AG04449 (cell line): ENCODE results near the gene VIPR2.

Source experiments
- CTCF ChIA-PET: fragments of 350-600 bp; formaldehyde crosslinking; extraction: SDS; loops from one replicate; lab custom pipeline; 2021; ENCODE audit warnings: antibody characterized with exemption; lab: Yijun Ruan, JAX
- POLR2A ChIA-PET: fragments of 400-600, 350-600 bp; formaldehyde crosslinking; extraction: SDS; loops from one replicate; lab custom pipeline; 2020; ENCODE audit warnings: antibody characterized with exemption, inconsistent platforms; lab: Yijun Ruan, JAX
- DNase-seq: peaks from one replicate; pipeline ENCODE4 v3.0.0-alpha.2; 2010; ENCODE audit warnings: low read depth, low spot score
- H3K4me3 ChIP-seq: 2 replicates; pipeline ENCODE4 v1.5.1; 2011; ENCODE audit warnings: low read depth, mild to moderate bottlenecking, control low read depth, low read length
- TF ChIP-seq, protein P1 (sequence below): IDR thresholded peaks from one replicate; pipeline ENCODE4 v1.5.1; 2011; ENCODE audit warnings: mild to moderate bottlenecking, moderate library complexity, low read length, control low read depth, inconsistent platforms; ENCODE audit not compliant: insufficient read depth; ENCODE audit errors: missing control alignments

The VIPR2 gene

DNA sequence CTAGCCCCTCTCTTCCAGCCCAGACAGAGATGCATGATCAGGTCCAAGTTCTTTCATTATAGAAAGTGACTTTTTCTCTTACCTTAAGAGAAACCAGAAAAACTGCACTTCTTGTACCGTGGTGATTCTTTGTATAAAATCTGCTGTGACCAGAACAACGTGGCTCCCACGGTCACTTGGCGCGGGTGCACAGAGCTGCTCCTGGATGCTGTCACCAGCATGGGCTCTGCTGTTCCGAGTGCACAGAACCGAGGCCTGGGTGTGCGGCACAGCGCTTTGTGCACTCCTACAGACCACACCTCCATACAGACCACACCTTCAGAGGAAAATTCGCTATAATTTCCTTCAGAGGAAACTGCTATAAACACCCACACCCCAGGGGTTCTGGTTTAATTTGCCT is 26.0 kb downstream of the VIPR2 start:
- H3K4me3 ChIP-seq = no peak overlapping the region
- ChIA-PET CTCF (no interaction called here), POLR2A (no interaction called here)
- no peak for DNase-seq
- TF ChIP-seq, protein P1, sequence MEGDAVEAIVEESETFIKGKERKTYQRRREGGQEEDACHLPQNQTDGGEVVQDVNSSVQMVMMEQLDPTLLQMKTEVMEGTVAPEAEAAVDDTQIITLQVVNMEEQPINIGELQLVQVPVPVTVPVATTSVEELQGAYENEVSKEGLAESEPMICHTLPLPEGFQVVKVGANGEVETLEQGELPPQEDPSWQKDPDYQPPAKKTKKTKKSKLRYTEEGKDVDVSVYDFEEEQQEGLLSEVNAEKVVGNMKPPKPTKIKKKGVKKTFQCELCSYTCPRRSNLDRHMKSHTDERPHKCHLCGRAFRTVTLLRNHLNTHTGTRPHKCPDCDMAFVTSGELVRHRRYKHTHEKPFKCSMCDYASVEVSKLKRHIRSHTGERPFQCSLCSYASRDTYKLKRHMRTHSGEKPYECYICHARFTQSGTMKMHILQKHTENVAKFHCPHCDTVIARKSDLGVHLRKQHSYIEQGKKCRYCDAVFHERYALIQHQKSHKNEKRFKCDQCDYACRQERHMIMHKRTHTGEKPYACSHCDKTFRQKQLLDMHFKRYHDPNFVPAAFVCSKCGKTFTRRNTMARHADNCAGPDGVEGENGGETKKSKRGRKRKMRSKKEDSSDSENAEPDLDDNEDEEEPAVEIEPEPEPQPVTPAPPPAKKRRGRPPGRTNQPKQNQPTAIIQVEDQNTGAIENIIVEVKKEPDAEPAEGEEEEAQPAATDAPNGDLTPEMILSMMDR = no peak

DNA sequence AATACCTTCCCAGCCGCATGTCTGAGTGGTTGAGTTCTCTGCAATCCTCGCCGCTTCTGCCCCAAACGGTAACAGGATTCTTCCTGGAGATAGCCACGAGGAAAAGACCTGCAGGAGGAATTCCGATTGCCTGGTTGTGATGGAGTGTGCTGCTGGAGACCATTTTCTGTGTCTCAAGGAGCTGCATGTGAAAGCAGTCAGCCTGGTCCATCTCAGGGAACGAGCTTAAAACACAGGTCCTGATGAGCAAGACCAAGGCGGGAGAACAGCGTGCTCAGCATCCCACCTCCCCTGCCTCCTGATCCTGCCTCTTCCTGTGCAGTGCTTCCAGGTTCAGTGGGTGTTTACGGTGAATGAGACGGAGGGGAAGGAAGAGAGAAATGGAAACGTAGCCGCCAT is 26.5 kb downstream of the VIPR2 start:
- CTCF ChIA-PET = no interaction called here
- TF ChIP-seq, protein P1 = no peak
- POLR2A ChIA-PET = no interaction called here
- H3K4me3 ChIP-seq = no peak overlapping the region
- no peak for DNase-seq

DNA sequence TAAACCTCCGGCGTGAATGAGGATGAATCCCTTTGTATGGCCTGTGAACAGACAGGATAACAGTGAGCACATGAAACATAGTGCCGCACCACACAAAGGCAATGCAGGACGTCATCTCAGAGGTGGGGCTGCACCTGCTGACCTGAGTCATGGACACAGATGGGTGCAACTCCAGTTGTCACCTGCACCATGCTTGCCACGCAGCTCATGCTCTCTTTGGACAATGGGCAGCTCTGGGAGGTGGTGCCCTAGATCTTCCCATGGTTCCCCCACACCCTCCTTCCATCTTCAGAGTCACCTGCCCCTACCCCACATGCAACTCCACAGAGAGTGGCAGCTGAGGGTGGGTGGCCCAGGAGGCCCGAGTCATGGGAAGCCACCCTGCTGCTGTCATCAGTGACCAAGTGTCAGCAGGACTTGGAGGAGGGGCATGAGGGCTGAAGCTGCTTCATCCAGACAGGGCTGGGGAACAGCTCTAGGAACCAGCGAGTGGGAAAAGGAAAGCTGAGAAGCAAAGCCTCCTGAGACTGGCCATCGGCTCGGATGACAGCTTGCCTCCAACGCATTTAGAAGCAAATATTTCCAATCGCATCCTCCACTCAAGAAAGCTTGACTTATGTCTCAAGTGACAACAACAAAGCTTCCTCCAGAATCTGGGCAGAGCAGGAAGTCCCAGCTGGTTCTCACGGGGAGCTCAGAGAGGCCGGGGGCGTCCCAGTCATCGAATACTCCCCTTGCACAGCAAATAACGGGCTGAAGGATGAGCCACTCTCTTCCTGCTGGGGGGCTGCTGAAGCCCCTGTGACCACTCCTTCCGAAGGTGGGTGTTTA is 27.1 kb downstream of the VIPR2 start:
- POLR2A ChIA-PET = no interaction called here
- CTCF ChIA-PET = no interaction called here
- TF ChIP-seq, protein P1 = no peak
- no peak overlapping the region for H3K4me3 ChIP-seq
- no peak for DNase-seq

DNA sequence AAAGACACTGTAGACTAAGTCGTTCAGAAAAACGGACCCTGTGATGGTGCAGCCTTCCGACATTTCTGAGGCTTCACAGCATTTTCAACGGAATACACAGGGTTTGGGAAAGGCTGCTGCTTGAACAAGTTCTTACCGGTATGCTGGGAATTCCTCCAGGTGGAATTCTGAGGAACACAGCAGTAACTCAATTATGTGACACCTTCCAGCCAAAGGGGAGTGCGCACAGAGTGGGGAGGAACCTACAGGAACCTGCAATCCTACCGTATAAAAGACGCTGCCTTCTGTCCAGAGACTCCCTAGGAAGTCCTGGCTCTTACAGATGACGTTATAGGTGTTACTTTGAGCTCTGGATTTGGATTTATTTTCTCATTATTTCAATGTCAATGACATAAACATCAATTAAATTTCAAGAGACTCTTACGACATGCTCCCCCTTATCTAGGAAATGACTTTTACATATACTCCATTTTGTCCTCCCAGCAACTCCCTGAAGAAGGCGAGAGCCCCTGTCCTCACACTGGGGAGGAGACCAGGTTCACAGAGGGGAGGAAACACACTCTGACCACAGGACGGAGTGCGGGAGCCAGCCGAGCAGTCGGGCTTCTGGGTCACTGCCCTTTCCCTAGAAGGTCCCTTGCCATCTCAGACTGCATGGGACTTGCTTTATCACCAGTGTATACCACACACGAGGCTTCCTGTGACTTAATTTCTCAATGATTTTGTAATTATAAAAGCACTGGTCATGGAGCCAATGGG is 27.9 kb downstream of the VIPR2 start:
- no peak for DNase-seq
- ChIA-PET POLR2A (no interaction called here), CTCF (no interaction called here)
- TF ChIP-seq, protein P1 = no peak
- no peak overlapping the region for H3K4me3 ChIP-seq

DNA sequence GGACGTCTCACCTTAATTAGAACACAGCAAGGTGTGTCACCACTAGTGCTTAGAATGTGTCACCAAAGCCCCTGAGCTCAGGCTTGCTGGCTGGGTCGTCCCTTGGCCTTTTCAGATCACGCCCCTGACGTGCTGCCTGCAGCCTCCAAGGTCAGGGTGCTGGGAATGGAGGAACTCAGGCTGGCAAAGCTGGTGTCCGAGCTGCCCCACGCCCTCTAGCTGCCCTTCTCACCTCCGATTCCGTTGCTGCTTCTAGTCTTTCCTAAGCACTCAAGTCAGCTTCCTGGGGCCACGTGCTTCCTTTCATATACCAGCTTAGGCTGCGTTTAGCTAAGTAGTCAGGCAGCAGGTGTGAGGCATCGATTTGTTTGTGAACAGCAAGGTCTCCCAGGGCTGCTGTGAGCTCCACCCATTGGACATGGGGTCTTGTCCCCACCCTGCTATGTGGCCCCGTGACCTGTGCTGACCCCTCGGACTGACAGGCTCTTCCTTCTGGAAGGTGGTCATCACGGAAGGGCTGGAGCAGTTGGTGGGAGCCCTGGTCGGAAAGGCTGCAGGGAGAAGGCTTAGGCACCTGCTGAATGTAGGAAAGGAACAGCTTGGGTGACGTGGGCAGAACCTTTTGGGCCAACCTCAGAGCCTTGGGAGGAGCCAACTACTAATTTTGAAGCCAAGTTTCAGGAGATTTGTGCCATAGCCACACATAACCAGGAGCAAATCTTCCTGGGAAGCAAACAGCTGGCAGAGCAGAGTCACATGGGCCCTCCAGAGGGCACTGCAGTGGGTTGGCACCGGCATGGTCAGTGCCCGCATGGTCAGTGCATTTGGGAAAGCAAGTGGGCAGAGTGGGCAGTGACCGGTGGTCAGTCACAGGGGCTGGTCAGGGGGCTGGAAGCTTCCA is 28.8 kb downstream of the VIPR2 start:
- no peak overlapping the region for H3K4me3 ChIP-seq
- DNase-seq = no peak
- CTCF ChIA-PET = no interaction called here
- TF ChIP-seq, protein P1 = no peak
- POLR2A ChIA-PET = no interaction called here
